Sciatic nerve (tissue), 2 donors: ENCODE results near the gene NFKBIB. TPM values are rescaled to one million over a fixed set of nuclear protein-coding genes. Genes with fewer than 3 reads are reported as not detected.

Source experiments
- ATAC-seq: fragments of 200-7000 bp; cut with Tn5 transposase; one replicate; pipeline ENCODE4 v1.9.1; 2020; ENCODE audit warnings: mild to moderate bottlenecking, moderate library complexity
- DNase-seq: peaks from one replicate; pipeline ENCODE4 v3.0.0-alpha.2; 2020; ENCODE audit warnings: low spot score
- intact Hi-C: fragments of 100-400 bp; cut with DNase I; formaldehyde crosslinking; loops from one replicate; pipeline ENCODE4 v1.14.2; 2022
- total RNA-seq: library from RNA; stranded (reverse); fragmentation: NEBNext Ultra II Directional; extraction: Animal tissue kit (Norgen Biotek cat#: 25700); gene quantifications from one replicate; pipeline ENCODE4 v1.2.1, GENCODE V29; 2021
- donor health status: DM: no; HTN: no; CAD: no.
- donor health status: DM: no; HTN: no; CAD: no.

NFKBIB gene
- total RNA-seq, 1 donor from 2014 or later = 14.6 TPM

DNA sequence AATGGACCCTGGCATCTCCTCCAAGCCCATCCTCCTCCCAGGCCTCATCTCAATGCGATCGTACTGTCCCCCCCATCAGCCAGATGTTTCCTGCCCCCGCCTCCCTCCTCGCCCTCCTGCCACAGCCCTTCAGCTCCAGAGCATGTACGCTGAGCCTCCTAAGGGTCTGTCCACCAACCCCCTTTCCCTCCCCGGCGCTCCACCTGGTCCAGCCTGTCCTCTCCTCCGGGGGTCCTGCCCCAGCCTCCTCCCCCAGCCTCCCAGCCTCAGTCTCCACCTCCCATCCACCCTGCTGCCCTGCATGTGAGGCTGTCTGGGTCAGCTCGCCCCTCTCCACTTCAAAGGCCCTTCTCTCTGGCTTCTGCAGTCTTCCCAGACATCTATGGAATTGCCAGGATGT lies 4.8 kb upstream of the NFKBIB start:
- DNase-seq (no peak), ATAC-seq (no peak)
- intact Hi-C loops = no loop called here

DNA sequence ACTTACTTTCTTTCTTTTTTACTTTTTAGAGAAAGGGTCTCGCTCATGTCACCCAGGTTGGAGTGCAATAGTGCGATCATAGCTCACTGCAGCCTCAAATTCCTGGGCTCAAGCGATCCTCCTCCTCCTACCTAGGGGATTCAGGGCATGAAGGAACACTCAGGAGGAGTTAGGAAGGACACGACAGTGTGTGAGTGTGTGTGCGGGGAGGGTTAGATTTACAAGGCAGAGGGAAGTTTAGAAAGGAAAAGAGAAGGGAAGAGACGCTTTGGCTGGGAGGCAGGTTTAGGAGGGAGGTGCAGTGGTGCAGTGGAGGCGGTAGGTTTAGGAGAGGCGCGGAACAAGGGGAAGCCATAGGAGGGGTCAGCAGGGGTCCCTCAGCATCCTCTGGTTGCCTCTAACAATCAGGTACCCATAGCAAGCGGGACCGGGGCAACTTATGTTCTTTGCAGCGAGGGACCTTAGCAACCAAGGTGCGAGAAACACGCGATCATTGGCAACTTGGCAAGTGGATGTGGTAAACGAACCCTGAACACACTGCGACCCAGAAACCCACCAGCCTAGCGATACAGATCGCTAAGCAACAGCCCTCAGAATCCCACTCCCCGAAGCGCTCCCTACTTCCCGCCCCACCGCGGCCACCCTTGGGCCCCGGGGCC lies 852 bp upstream of the NFKBIB start:
- peak; percentile 8 for ATAC-seq
- intact Hi-C loops = no loop called here

DNA sequence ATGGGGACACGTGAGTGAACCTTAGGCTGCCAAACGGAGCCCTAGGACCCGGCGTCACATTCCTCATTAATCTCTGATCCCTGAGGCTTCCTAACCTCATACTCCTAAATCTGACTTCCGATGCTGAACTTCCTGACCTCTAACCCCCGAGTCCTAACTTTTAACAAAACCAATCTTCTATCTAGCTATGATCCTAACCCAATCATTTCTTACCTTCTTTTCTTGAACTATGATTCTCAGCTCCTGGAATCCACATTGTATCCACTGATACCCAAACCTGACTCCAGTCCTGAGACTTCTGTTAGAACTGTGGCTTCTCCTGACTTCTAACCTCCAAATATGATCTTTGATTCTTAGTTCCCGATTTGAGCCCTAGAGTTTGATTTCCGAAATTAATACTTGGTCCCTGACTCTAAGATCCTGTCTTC lies 447 bp downstream of the NFKBIB start:
- intact Hi-C loops = no loop called here
- ATAC-seq (no peak), DNase-seq (no peak)

More for the DNA sequence above, 852 bp upstream of the NFKBIB start:
- no peak for DNase-seq

- no peak for DNase-seq
- ATAC-seq = no peak
- intact Hi-C loops = no loop called here
Measured at GRCh38 chr19:38900743-38901190, 998 bp downstream of the NFKBIB start.

GRCh38 chr19:38901683-38902082 lies 1.9 kb downstream of the NFKBIB start:
- DNase-seq (no peak), ATAC-seq (no peak)
- intact Hi-C loops = no loop called here

GRCh38 chr19:38904581-38905539 lies 5.1 kb downstream of the NFKBIB start:
- intact Hi-C loops = loop anchor here (1.0 kb wide), 1 partner anchor 361 kb away; no protein-coding TSS in a partner anchor
- ATAC-seq (no peak), DNase-seq (no peak)

- ATAC-seq (no peak), DNase-seq (no peak)
- intact Hi-C loops = loop anchor here (1.0 kb wide), 1 partner anchor 361 kb away; no protein-coding TSS in a partner anchor
Measured at GRCh38 chr19:38905620-38906019, 5.9 kb downstream of the NFKBIB start.

DNA sequence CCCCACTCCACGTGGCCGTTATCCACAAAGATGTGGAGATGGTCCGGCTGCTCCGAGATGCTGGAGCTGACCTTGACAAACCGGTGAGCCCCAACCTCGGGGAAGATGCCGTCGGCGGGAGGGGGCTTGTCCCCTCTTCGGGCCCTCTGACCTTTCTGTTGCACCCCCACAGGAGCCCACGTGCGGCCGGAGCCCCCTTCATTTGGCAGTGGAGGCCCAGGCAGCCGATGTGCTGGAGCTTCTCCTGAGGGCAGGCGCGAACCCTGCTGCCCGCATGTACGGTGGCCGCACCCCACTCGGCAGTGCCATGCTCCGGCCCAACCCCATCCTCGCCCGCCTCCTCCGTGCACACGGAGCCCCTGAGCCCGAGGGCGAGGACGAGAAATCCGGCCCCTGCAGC lies 7.5 kb downstream of the NFKBIB start:
- DNase-seq = no peak
- intact Hi-C loops = no loop called here
- ATAC-seq = no peak

GRCh38 chr19:38907670-38908069 lies 7.9 kb downstream of the NFKBIB start:
- DNase-seq = no peak
- intact Hi-C loops = no loop called here
- ATAC-seq = no peak

DNA sequence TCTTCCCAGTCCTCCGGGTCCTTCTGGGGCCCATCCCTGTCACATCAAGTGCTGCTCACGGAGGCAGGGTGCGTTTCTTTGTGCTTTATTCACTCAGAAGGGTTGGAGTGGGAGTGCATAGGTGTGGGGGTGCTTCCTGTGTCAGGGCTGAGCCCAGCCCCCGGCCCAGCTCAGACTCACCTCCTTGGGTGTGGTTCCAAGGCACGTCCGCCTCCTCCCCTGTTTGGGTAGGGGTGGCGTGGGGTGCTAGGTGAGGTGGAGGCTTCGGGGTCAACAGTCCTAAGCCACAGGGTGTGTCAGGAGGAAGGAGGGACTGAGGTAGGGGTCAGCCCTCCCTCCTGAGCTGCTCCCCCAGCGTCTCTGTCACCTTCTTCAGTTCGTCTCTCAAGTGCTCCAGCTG lies 9.1 kb downstream of the NFKBIB start:
- intact Hi-C loops = no loop called here
- ATAC-seq = no peak
- no peak for DNase-seq

DNA sequence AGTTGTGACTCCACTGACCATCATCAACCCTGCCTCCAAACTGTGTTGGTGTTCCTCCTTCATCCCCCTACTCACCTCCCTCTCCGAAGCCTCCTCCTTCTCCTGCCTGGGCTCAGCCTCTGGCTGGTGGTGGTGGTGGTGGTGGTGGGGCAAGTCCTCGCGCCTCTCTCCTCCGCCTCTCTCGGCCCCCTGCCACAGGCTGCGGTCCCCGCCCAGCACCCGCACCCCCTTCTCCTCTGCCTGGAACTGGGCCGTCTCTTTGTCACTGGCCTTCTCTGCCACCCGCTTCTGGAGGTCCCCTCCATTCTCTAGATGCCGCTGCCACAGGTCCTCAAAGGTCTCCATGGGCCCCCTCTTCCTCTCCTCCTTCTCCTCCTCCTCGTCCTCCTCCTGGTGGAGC lies 10.7 kb downstream of the NFKBIB start:
- DNase-seq (no peak), ATAC-seq (no peak)
- intact Hi-C loops = no loop called here

GRCh38 chr19:38911388-38912001 lies 11.7 kb downstream of the NFKBIB start:
- DNase-seq = no peak
- no peak for ATAC-seq
- intact Hi-C loops = no loop called here

DNA sequence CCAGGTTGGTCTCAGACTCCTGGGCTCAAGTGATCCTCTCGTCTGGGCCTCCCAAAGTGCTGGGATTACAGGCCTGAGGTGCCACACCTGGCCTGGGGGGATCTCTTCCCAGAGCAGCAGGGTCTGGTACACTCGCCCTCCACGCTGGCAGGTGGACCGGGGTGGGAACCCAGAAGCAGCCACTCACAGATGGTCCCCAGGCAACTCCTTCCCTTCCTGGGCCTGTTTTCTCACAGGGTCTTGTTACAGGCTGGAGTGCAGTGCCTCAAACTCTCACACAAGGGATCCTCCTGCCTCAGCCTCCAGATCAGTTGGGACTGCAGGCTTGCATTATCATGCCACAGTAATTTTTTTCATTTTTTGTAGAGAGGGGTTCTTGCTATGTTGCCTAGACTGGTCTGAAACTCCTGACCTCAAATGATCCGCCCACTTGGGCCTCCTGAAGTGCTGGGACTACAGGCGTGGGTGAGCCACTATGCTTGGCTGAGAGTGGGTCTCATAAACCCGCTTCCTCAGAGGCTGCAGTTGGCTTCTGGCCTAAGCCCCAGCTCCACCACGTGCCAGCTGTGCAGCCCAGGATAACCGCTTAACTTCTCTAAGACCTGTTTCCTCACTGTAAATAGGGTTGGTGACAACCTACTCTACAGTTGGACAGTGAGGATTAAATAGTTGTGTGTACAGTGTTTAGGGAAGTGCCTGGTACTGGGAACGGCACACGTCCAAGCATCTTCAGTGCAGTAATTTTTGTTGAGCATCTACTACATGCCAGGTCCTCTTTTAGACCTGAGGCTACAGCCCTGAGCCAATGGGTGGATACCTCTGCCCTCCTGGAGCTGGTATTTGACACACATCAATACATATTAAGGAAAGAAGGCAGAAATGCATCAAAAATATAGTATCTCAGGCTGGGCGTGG lies 13.1 kb downstream of the NFKBIB start:
- DNase-seq = no peak
- ATAC-seq = no peak
- intact Hi-C loops = no loop called here

DNA sequence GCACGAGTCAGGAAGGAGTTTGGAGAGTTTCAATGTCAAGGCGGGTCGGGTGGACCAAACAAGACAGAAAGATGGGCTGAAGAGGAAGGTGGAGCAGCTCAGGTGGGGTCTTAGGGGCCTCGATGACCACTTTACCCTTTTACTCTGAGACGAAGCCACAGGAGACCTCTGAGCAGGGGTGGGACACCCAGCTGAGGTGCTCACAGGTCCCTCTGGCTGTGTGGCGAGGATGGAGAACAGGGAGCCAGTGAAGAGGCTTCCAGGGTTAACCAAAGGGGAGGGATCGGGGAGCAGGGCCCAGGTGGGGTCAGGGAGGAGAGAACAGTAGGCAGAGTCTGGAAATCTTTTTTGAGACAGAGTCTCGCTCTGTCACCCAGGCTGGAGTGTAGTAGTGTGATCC lies 14.2 kb downstream of the NFKBIB start:
- intact Hi-C loops = no loop called here
- DNase-seq = no peak
- no peak for ATAC-seq

DNA sequence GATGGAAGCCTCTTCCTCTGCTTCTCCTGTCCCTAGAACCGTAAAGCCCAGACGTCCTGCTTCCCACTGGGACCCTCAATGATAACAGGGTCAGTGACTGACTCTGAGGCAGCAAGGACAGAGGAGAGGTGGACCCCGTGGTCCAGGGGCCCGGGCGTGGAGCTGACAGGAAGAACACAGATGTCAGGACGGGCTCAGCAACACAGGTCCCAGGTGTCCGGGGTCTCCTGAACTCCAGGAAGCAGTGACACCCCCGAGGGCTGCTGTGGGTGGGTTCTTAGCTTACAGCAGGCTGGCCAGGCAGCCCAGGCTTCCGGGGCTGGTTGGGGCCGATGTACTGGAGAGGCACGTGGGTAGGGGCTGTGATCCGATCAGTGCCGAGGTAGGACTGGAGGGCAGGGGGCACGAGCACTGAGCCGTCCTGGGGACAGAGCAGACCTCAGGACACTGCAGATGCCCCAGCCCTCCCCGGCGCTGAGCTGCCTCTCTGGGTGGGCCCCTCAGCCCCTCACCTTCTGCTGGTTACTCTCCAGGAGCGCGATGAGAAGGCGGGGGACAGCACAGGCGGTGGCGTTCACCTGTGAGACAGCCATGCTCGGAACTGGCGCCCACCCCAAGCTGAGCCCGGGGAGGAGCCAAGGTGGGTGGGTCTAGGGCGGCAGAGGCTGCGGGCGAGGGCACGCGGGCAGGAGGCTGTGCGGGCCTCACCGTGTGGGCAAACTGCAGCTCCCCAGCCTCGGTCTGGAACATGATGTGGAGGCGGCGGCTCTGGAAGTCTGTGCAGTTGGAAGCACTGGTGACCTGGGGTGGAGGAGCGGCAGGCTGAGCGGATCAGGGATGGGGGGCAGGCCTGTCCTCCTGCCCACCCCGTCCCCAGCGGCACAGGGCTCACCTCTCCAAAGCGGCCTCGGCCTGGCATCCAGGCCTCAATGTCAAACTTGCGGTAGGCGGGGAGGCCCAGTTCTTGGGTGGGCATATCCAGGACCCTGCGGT lies 15.9 kb downstream of the NFKBIB start:
- DNase-seq (no peak), ATAC-seq (no peak)
- intact Hi-C loops = no loop called here

- ATAC-seq = no peak
- no peak for DNase-seq
- intact Hi-C loops = no loop called here
Measured at GRCh38 chr19:38917516-38917915, 17.7 kb downstream of the NFKBIB start.

GRCh38 chr19:38917921-38918491 lies 18.2 kb downstream of the NFKBIB start:
- intact Hi-C loops = no loop called here
- no peak for DNase-seq
- no peak for ATAC-seq
